NCI-H82 treated with DMSO at 0.1 percent for 48 hours (cell line): ENCODE measurements around the gene DSCAM.

ENCODE experiments used
- DNase-seq: peaks from one replicate; lab custom pipeline; 2025; ENCODE audit not compliant: unreplicated experiment; lab: John Stamatoyannopoulos, UW

The DSCAM gene

DNA sequence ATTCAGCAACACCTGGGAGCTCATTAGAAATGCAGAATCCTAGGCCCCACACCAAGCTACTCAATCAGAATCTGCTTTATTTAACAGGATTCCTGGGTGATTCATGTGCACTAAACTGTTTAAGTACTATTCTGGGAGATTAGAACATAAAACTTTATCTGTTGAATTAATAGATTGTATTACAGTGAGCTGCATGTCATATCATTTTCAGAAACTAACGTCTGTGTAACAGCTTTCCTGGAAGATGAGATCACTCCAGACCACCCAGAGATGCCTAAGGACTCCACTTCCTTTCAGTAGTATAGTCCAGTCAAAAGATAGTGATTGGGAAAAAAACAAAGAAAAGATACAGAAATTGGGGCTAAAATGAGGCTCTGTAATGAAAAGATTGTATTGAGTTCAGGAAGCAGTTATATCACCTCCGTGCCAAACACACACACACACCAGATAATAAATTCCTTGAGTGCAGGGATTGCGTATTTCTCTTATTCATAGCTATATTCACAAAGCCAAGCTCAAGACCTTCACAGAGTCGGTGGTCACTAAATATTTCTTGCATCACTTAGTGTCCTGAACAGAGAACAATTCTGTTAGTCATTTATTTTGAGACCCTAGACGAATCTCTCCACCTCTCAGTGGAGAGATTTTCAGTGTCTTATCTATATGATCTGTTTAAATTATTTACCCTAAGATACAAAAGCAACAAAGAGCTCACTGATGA, 178.2 kb downstream of the DSCAM start:
- DNase-seq, result no peak

DNA sequence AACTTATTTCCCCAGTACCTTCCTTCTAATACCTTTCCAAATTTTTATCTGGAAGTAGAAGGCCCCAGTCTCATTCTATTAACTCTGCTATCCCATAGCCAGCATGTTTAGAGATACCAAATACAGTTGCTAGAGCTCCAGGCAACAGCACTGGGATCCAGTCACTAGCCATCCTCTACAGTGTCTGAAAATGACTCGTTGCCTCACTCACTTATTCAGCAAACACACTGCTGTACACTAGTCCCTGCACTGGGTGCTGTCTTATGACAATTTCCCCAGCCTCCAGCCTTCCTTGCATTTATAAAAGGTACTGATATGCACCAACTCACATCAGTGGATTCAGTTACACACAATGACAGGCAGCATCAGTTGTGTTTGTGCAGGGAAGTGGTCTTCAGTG, 179.0 kb downstream of the DSCAM start:
- no peak for DNase-seq

DNA sequence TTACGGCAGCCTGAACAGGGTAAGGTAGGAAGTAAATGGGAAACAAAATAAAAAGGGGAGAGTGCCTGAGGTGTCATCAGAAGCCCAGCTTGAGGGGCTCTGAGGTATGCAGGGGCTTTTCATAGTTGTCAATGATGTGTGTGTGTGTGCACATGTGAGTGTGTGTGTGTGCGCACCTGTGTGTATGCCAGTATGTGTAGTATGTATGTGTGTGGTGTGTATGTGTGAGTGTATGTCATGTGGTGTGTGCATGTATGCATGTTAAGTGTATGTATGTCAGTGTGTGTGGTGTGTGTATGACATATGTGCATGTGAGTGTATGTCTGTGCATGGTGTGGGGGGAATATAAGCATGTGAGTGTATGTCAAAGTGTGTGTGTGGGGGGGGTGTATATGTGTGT, 184.1 kb downstream of the DSCAM start:
- no peak for DNase-seq

DNA sequence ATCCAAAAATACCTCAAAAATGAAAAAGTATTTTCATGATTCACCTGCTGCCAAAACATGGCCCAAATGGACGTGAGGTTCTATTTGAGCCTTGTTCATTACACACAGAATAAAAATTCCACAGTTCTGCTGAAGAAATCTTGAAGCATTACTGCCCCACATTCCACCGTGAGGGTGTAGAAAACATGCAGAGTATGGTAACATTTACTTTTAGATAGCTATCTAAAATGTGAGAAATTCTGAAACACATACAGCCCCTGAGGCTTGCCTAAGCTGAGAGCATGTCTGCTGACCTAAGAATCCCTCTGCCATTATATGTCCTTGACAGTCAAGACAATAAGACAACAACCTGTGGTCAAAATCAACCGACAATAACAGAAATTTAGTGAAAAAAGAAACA, 186.5 kb downstream of the DSCAM start:
- DNase-seq, result no peak

DNA sequence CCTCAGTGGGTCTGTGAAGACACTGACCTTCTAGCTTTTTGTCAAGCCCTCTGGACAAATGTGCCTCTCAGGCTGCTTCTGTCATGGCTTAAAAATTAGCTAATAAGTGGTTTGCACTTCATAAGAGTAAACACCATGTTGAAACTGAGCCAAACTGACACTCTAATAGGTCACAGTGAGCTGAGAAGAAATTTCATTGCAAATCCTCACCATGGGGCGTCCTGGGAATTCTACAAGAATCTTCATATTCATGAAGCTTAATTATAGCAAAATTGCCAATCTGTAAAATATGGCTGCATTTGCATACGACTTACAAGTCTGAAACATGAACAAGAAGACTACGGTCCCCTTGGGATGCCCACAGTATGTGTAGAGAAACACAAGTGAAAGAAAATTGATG, 188.6 kb downstream of the DSCAM start:
- no peak for DNase-seq

DNA sequence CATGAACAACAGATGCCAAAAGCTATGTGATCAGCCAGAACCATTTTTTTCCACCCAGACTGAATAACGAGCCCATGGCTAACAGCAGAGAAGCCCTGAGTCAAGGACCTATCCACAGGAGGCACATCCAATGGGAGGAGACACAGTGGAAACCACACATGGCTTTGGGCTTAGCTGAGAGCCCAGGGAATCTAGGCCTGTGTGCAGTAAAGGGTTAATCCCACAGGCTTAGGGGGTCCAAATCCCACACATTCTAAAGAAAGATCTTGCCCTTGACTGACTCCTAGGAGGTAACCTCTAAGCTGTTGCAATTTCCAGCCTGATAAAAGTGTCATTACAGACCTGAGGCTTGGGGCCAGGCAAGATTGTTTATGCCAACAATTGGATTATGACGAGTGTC, 194.5 kb downstream of the DSCAM start:
- DNase-seq, result peak; percentile 88

DNA sequence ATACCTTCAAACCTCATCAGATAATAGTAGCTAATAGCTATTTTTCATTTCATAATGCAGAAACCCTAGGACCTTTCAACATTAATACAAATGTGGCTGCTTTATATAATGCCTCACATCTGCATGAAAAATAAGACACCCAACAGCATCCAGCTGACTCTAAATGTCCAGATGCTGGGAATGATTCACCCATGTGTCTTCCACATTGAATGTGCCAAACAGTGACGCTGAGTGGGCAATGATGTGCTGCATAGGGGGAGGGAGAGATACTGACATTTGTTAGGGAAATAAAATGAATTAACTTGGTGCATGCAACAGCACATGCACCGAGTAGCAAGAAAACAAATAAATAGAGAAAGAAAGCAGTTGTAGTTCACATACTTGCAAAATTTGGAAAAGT, 199.3 kb downstream of the DSCAM start:
- DNase-seq, result no peak

DNA sequence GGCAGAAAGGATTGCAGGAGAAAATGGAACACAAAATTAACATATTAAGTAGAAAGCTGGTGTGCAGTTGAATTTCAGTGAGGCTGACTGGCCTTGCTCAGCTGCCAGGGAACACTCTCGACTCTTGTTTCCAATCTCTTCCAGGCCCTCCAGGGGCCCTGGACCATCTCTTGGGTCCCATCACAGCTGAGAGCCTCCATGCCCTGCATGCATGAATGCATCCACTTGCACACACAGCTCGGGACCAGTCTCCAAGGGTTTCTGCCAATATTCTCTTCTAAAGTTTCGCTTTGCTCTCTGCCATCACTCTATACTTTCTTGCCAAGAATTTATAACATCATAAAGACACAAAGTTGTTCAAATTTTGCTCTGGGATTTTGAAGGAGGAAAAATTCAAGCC, 200.3 kb downstream of the DSCAM start:
- DNase-seq, result no peak

DNA sequence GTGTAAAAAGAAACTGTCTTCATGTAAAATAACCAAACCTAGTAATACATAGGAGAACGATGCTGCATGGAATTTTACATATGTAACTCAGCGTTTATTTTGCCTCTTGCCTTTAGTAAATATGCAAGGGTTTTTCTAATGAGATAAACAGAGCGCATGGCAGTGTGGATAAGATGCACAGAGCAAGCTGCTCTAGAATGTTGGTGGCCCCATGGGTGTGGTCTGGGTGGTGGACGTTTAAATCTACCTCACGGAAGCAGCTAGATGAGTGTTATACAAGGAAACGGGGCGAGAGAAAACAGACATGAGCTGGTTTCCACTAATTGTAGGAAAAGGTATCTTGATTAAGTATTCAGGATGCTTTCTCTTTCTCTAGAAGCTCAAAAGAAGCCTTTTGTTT, 205.9 kb downstream of the DSCAM start:
- DNase-seq, result no peak

DNA sequence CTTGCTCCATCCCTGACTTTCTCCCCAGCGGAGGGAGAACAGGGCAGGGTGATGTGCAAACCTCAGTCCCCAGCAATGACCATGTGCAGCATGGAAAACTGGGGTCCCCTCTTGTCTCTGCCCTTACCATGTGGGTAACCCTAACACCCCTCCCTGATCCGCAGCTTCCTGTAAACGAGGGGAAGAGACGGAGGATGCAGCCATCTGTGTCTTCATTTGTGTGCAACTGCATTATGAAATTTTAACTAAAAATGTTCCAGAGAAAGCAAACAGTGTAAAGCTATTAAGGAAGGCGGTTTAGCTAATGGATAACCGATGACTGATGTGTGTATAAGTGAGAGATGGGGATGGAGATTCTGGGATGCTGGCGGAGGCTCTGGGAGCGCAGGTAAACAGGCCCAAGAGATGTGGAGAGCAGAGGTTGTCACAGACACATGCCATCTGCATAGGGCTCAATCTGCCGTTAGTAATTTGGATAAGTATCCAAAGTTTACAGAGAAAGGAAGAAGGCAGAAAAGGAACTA, 206.6 kb downstream of the DSCAM start:
- DNase-seq, result no peak

DNA sequence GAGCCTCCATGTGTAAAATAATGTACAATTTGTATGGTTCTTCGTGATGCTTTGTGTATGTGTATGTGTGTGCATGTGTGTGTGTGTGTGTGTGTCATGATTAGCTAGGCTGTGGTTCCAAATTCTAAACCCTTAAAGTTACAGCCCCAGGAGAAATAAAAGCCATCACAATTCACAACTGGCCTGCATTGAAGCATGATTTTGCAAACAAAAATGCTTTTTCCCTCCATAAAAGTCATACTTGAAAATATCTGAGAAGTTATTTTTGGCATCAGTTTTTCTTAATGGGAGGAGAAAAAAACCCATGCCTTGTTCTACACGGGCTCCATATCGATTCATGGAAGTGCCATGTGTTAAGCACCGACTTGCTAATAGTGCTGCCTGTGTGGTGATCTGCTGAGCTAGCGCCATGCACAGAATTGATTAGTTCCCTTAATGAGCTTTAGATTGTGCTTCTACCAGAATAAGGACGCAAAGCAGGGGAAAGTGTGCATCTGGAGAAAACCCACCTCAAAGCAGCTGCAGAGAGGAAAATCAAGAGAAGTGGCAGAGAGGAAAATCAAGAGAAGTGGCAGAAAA, 207.3 kb downstream of the DSCAM start:
- DNase-seq, result peak; percentile 62

DNA sequence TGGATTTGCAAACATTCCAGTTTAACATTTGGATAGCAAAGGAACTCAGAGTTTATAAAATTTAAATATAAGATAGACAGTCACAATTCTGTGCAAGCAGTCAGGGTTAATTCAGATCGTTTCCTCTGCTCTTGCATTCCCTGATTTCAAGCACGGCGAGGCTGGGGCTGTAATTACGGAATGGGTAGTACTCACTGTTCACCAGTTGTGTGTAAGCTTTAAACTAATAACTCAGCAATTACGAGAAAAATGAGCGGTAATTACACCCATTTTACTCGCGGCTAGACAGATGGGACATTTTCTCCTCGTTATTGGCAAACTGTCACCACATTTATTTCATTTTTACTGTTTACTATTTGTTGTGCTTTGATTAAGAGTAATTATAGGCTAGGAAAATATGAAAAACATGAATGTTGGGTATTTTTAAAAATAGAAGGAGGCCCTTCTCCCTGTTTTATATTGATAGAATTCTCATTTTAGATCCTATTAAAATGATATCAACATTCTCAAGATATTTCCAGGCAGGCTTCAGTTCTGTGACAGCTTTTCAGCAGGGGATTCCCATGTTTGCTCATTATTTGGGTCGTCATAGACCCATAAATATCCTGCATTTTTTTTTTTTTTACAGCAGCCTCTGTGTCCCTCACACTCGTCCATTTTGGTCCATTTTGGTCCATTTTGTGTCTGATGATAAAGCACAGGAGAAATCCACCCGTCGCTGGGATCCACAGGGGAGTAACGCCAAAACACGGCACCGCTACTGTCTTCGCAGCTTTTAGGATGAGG, 208.3 kb downstream of the DSCAM start:
- no peak for DNase-seq

DNA sequence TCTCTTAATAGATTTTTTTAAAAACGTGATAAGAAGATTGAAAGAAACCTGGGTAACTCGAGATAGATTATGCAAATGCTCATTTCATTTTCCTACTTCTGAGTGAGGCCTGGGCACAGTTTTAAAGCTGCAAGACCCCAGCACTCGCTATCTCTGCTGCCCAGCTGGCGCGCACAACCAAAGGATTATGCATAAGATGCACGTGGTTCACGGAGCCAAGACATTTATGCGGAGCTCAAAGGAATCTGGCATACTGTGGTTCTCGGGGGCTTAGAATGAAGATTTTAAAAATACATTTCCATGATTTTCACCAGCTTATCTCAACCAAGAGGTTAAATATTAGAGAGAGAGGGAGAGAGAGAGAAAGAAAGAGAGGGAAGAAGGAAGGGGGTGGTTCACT, 210.9 kb downstream of the DSCAM start:
- no peak for DNase-seq

DNA sequence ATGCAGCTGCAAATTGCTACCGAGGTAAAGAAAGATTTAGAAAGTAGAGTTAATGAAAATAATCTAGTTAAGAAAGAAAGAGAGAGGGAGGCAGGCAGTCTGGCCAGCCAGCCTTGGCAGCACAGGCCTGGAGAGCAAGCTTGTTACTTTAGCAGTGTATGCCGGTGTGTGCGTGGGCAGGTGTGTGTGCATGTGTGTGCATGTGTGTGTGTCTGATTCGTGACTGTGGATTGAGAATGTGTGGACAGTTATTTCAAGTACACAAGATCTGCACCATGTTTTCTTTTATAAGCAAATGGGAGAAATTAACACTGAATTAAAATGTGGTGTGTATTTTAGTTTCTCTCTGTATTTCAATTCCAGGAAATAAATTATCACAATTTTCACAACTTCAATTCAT, 211.6 kb downstream of the DSCAM start:
- no peak for DNase-seq

DNA sequence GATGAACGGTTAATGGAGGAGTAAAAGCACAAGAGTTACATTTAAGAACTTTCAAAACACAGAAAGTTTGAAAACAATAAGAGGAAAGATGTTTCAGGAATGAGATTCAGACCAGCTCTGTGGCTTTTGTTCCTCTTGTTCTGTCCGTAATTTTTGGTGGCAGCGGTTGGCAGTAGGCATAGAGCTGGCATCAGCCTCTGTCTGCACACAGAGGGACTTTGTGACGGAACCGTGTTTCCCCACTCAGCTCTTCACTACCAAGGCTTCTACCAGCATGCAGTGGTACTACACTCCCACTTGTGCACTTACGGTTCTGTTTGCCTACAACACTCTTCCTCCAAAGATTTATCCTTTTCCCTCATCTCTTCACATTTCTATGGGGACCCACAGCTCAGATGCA, 212.8 kb downstream of the DSCAM start:
- no peak for DNase-seq

DNA sequence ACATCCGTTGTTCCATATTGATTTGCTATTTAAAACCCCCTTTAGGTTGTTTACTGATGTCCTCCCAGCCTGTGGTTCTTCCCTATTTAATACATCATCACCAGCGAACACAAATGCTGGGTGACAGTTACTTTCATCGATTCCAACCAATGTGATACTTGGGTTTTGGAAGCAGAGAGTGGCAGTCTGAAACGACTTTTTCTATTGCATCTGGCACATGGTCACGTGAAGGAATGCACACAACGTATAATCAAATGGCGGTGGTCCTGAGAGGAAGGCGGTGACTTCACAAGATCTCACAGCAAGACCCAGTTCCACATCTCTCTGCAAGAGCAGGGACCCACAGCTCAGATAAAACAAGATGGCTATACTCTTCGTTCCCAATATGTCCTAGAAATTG, 213.9 kb downstream of the DSCAM start:
- DNase-seq, result no peak

DNA sequence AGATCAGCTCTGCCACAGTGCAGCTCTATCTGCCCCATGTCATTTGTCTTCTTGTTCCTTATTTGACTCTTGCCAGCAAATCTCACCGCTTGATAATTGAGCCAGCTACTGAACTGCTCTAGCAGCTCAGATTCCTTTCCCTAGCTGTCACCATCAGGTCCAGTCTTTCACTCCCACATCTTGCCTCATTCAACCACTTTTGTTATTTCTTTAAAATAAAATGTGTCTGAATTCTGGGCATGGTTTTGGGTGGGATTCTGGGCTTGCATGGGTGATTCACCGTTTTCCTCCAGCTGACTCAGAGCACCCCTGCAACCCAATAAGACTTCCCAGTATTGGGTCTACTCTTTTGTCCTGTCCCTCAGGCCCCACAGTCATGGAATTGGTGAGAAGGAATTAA, 215.7 kb downstream of the DSCAM start:
- no peak for DNase-seq

DNA sequence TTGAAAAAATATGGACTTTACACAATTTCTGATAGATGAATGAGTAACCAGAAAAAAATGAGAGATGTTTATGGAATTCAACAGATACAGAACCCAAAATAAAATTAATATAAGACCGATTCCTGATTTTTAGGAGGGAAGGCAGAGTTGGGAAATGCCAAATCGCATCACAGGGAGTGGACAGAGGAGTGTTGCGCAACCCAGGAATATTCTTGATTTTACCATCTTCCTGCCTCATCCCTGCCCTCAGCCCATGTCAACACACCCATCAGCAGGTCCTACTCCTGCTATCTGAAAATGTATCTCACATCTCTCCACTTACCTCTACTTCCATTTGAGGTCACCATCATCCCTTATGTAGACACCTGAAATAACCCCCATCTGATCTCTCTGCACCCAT, 221.0 kb downstream of the DSCAM start:
- no peak for DNase-seq

DNA sequence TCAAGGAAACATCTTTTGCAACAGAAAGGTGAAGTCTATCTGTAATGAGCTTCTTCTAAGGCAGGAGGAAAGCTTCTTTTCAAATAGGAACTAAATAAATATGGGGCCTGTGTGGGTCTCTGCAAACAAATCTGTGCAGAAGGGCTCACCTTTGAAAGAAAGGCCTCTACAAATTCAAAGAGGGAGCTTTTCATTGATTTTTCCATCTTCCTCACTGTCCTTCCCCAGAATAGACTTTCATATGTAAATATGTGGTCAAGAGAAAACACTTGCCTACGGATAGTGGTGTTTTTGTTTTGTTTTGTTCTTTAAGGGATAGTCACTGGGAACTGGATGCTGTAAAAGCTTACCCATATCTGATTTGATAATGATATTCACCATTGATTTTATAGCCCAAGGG, 223.4 kb downstream of the DSCAM start:
- no peak for DNase-seq

DNA sequence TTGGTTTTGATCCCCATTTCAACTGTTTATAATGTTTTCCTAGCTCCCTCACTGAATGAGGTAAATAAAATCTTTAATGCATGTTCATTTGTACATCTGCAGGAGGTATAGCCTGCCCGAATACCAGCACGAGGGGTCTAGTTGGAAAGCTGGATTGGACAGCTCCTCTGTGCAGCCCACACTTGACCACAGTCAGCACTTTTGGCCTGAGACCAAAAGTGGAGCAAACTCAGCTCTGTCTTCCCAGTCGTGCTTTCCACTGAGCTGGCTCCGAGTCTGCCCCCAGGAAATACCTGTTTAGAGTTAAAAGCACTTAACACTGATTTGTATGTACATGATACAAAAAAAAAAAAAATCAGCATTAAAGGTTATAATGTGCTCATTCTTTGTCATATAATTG, 224.4 kb downstream of the DSCAM start:
- no peak for DNase-seq

DNA sequence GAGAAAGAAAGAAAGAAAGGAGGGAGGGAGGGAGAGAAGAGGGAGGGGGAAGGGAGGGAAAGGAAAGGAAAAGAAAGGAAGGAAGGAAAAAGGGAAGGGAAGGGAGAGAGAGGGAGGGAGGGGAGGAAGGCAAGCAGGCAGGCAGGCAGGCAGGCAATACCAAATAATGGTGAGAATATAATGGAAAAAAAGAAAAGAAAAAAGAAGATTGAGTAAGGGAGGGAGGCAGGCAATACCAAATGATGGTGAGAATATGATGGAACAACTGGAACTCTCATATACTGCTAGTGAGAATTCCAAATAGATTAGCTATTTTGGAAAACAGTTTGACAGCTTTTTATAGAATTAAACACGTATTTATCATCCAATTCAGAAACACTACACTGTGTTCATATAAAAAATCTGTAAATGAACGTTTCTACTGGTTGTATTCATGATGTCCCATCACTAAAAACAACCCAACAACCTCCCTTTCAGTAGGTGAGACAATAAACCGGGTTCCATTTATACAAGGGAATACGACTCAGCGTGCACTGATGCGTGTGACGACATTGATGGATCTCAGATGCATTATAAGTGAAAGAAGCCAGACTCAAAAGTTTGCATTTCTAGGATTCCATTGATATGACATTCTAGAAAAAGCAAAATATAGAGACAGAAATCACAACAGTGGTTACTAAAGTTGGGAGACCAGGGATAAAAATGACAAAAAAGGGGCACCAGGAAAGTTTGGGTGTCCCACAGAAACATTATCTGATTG, 226.4 kb downstream of the DSCAM start:
- no peak for DNase-seq
